Gastrocnemius medialis (tissue), 4 donors: ENCODE data around the gene NDUFA11.

Experiments
- POLR2A ChIP-seq, 2 donors: fragments of 450-650 bp; IDR thresholded peaks; one replicate each; pipeline ENCODE4 v1.6.1; 2017; ENCODE audit warnings: antibody characterized with exemption in 2 of 2, mild to moderate bottlenecking in 2 of 2, moderate library complexity in 2 of 2
- TF ChIP-seq, protein P1 (sequence below), 5 experiments: fragments of 450-650 bp in 3 of 5; fragments of 200-600 bp in 2 of 5; sonication (generic) in 2 of 5; IDR thresholded peaks in 4 of 5; conservative IDR thresholded peaks in 1 of 5; 1 replicate in 4 of 5; 2 replicates in 1 of 5; pipeline ENCODE4 v1.5.1; 2016 to 2019; ENCODE audit warnings: antibody characterized with exemption in 5 of 5, mild to moderate bottlenecking in 3 of 5, moderate library complexity in 3 of 5

DNA sequence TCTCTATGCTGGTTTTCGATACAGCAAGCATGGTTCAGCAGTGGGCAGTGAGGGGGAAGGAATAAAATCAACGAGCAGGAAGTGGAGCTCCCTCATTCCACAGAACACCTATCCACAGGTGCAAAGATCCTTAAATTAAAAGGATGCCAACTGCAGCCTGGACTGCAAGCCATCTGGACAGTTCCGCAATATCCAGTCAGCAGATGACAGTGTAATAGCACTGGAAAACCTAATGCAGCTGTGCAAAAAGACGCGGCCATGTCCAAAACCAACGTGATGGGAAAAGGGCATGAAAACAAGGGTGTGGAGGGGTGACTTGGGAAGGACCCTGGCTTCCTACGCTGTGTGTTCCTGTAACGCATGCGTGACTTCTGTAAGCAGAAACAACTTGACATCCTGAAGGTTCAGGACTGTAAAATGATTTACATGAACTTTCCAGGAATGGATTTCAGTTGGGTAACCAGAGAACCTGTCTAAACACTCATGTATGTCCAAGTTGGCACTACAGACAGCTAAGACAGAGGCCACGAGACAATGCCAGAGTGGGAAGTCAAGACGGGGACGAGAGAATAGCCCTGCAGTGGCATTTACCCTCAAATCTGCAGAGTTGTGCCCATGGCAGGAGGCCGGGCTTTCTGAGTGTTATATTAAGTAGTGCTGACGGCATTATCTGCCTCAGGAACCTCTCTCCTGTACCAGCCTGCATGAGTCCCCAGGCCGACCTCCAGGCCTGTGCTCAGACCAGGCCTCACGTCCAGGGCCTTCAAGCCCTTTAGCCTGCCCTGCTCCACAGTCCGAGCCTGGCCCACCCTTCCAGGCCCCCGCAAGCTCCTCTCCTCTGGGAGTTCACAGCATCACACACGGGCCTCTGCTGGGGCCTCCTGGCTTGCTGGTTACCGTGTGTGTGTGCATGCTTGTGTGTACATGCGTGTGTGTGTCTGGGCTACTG is 36.9 kb upstream of the NDUFA11 start:
- TF ChIP-seq, protein P1, sequence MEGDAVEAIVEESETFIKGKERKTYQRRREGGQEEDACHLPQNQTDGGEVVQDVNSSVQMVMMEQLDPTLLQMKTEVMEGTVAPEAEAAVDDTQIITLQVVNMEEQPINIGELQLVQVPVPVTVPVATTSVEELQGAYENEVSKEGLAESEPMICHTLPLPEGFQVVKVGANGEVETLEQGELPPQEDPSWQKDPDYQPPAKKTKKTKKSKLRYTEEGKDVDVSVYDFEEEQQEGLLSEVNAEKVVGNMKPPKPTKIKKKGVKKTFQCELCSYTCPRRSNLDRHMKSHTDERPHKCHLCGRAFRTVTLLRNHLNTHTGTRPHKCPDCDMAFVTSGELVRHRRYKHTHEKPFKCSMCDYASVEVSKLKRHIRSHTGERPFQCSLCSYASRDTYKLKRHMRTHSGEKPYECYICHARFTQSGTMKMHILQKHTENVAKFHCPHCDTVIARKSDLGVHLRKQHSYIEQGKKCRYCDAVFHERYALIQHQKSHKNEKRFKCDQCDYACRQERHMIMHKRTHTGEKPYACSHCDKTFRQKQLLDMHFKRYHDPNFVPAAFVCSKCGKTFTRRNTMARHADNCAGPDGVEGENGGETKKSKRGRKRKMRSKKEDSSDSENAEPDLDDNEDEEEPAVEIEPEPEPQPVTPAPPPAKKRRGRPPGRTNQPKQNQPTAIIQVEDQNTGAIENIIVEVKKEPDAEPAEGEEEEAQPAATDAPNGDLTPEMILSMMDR (IDR thresholded peaks at IDR 0.05 in 4 of 5, conservative IDR thresholded peaks at IDR 0.05 in 1 of 5), result no peak
- TF ChIP-seq POLR2A (IDR thresholded peaks at IDR 0.05), result no peak
